ENCODE measurements around the gene NOVA1. TPM values are rescaled to one million over a fixed set of nuclear protein-coding genes. Genes with fewer than 3 reads are reported as not detected.

Gene NOVA1
- total and polyA plus RNA-seq, 4 donors: 0.24 to 0.79 (median 0.58) TPM

DNA sequence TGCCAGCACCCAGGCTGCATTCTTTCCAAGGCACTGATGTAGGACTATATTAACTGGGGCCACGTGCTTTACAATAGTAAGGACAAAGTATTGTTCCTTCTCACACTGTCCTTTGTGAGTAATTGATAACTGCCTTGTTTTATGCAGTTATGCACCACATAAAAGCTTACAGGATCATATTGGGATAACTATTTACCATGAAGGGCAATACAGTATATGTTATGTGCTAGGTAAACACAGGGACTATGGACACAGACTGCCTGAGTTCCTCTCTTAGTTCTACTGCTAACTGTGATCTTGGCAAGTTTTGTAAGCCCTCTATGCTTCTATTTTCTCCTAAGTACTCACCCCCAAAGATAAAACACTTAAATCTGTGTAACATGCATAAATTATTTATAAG, 183.7 kb downstream of the NOVA1 start:
- Histone ChIP-seq H3K36me3 (ENCODE audit: control insufficient read depth in 4 of 4, insufficient read depth in 3 of 4, low read depth in 1 of 4, low read length in 3 of 4) (no peaks in the 10 kb centered on the region), H3K27ac (ENCODE audit: low read depth in 1 of 2, low read length in 2 of 2) (no peak overlapping the region), H3K27me3 (ENCODE audit: control insufficient read depth in 4 of 4, insufficient read depth in 4 of 4, low read length in 3 of 4) (no peaks in the 10 kb centered on the region), H3K9ac (ENCODE audit: low read depth in 1 of 2, low read length in 2 of 2) (no peak overlapping the region), H3K9me3 (ENCODE audit: control insufficient read depth in 4 of 4, low read length in 3 of 4) (no peaks in the 10 kb centered on the region), H3K4me1 (ENCODE audit: control insufficient read depth in 4 of 4, insufficient read depth in 4 of 4, low read length in 3 of 4) (no peaks in the 10 kb centered on the region), H3K4me3 (ENCODE audit: low read depth in 1 of 3, low read length in 3 of 3) (no peak overlapping the region)
- WGBS: 81% methylated on average over 1 of the region's 1 CpG
- DNase-seq (ENCODE audit: low spot score): no peak
- TF ChIP-seq FOXA2 (IDR thresholded peaks at IDR 0.05): no peak
- no peak for TF ChIP-seq MAX (IDR thresholded peaks at IDR 0.05)
- no peak for TF ChIP-seq ZBTB33 (IDR thresholded peaks at IDR 0.05)
- TF ChIP-seq ATF3 (IDR thresholded peaks at IDR 0.05): no peak
- no peak for TF ChIP-seq RAD21 (IDR thresholded peaks at IDR 0.05)
- no peak for TF ChIP-seq GABPA (IDR thresholded peaks at IDR 0.05 in 1 of 2, conservative IDR thresholded peaks at IDR 0.05 in 1 of 2)
- no peak for TF ChIP-seq EGR1 (IDR thresholded peaks at IDR 0.05; ENCODE audit: low read depth in 2 of 2)
- no peak for TF ChIP-seq FOXA1 (IDR thresholded peaks at IDR 0.05)
- no peak for TF ChIP-seq YY1 (IDR thresholded peaks at IDR 0.05)
- no peak for TF ChIP-seq NR2F2 (IDR thresholded peaks at IDR 0.05)
- no peak for TF ChIP-seq RXRA (IDR thresholded peaks at IDR 0.05)
- no peak for TF ChIP-seq REST (IDR thresholded peaks at IDR 0.05)
- no peak for TF ChIP-seq TAF1 (conservative IDR thresholded peaks at IDR 0.05)
- no peak for TF ChIP-seq JUND (IDR thresholded peaks at IDR 0.05)
- no peak for TF ChIP-seq SP1 (IDR thresholded peaks at IDR 0.05)

GRCh38 chr14:26412421-26412820, 185.4 kb downstream of the NOVA1 start:
- H3K27ac ChIP-seq (ENCODE audit: low read depth in 1 of 2, low read length in 2 of 2): no peak overlapping the region
- TF ChIP-seq TAF1 (conservative IDR thresholded peaks at IDR 0.05) (no peak), ZBTB33 (IDR thresholded peaks at IDR 0.05) (no peak), REST (IDR thresholded peaks at IDR 0.05) (no peak), FOXA2 (IDR thresholded peaks at IDR 0.05) (no peak), GABPA (IDR thresholded peaks at IDR 0.05 in 1 of 2, conservative IDR thresholded peaks at IDR 0.05 in 1 of 2) (no peak)
- no peak for DNase-seq (ENCODE audit: low spot score)
- no peaks in the 10 kb centered on the region for H3K4me1 ChIP-seq (ENCODE audit: control insufficient read depth in 4 of 4, insufficient read depth in 4 of 4, low read length in 3 of 4)
- H3K9me3 ChIP-seq (ENCODE audit: control insufficient read depth in 4 of 4, low read length in 3 of 4): no peaks in the 10 kb centered on the region
- H3K36me3 ChIP-seq (ENCODE audit: control insufficient read depth in 4 of 4, insufficient read depth in 3 of 4, low read depth in 1 of 4, low read length in 3 of 4): no peaks in the 10 kb centered on the region
- H3K9ac ChIP-seq (ENCODE audit: low read depth in 1 of 2, low read length in 2 of 2): no peak overlapping the region
- WGBS: 87% methylated on average over 3 of the region's 3 CpGs
- H3K27me3 ChIP-seq (ENCODE audit: control insufficient read depth in 4 of 4, insufficient read depth in 4 of 4, low read length in 3 of 4): no peaks in the 10 kb centered on the region
- H3K4me3 ChIP-seq (ENCODE audit: low read depth in 1 of 3, low read length in 3 of 3): no peak overlapping the region

Measured in liver (tissue), 9 donors.